Keratinocyte (primary cell): ENCODE results near the gene OR10G6. TPM values are rescaled to one million over a fixed set of nuclear protein-coding genes. Genes with fewer than 3 reads are reported as not detected.

ENCODE experiments used
- DNase-seq: peaks from one replicate; pipeline ENCODE4 v3.0.0-alpha.2; 2011; ENCODE audit warnings: low read depth, missing footprints, low spot score
- FAIRE-seq: peaks from 2 replicates; lab custom pipeline; 2011; peaks lifted over from hg19 to GRCh38; lab: Jason Lieb, UNC
- H2AFZ ChIP-seq: 2 replicates; pipeline ENCODE4 v1.6.0; 2012; ENCODE audit warnings: low read length, control low read depth, inconsistent platforms; ENCODE audit not compliant: control insufficient read depth
- H3K27ac ChIP-seq: 2 replicates; pipeline ENCODE4 v1.5.1; 2011; ENCODE audit warnings: low read length; ENCODE audit not compliant: control insufficient read depth, insufficient read depth
- H3K27me3 ChIP-seq: 3 replicates; pipeline ENCODE4 v1.6.0; 2011; ENCODE audit warnings: low read length; ENCODE audit not compliant: control insufficient read depth, insufficient read depth; ENCODE audit errors: extremely low read depth
- H3K36me3 ChIP-seq, 2 experiments: 2 replicates in 1 of 2; 3 replicates in 1 of 2; pipeline ENCODE4 v1.5.1; 2011; ENCODE audit warnings: low read length in 2 of 2, mild to moderate bottlenecking in 1 of 2; ENCODE audit not compliant: control insufficient read depth in 2 of 2, insufficient read depth in 2 of 2; ENCODE audit errors: extremely low read depth in 1 of 2
- H3K4me1 ChIP-seq: 3 replicates; pipeline ENCODE4 v1.5.1; 2011; ENCODE audit warnings: low read length; ENCODE audit not compliant: control insufficient read depth, insufficient read depth; ENCODE audit errors: extremely low read depth
- H3K4me2 ChIP-seq: 3 replicates; pipeline ENCODE4 v1.6.0; 2011; ENCODE audit warnings: low read depth, low read length; ENCODE audit not compliant: control insufficient read depth, insufficient read depth; ENCODE audit errors: extremely low read depth
- H3K4me3 ChIP-seq, 3 experiments: fragments of 200-600 bp in 1 of 3; sonication (generic) in 1 of 3; 2 replicates in 2 of 3; 3 replicates in 1 of 3; pipeline ENCODE4 v1.5.1; 2011 to 2016; ENCODE audit warnings: low read length in 3 of 3, mild to moderate bottlenecking in 3 of 3, control low read depth in 2 of 3, inconsistent platforms in 1 of 3, low read depth in 1 of 3, mixed read lengths in 1 of 3, mixed run types in 1 of 3, moderate library complexity in 1 of 3; ENCODE audit not compliant: control insufficient read depth in 2 of 3, insufficient read depth in 2 of 3; ENCODE audit errors: extremely low read depth in 1 of 3
- H3K79me2 ChIP-seq: 2 replicates; pipeline ENCODE4 v1.6.0; 2012; ENCODE audit warnings: low read length; ENCODE audit not compliant: control insufficient read depth, insufficient read depth
- H3K9ac ChIP-seq: 3 replicates; pipeline ENCODE4 v1.6.0; 2011; ENCODE audit warnings: low read length; ENCODE audit not compliant: control insufficient read depth, insufficient read depth; ENCODE audit errors: extremely low read depth
- H3K9me1 ChIP-seq: 3 replicates; pipeline ENCODE4 v1.6.0; 2011; ENCODE audit warnings: low read length; ENCODE audit not compliant: control insufficient read depth, insufficient read depth; ENCODE audit errors: extremely low read depth
- H3K9me3 ChIP-seq: 2 replicates; pipeline ENCODE4 v1.5.1; 2012; ENCODE audit warnings: low read depth, low read length; ENCODE audit not compliant: control insufficient read depth
- H4K20me1 ChIP-seq: 3 replicates; pipeline ENCODE4 v1.6.0; 2011; ENCODE audit warnings: low read length; ENCODE audit not compliant: control insufficient read depth, insufficient read depth; ENCODE audit errors: extremely low read depth
- CTCF ChIP-seq, 3 experiments: IDR thresholded peaks in 1 of 3; conservative IDR thresholded peaks in 1 of 3; optimal IDR thresholded peaks in 1 of 3; 2 replicates in 2 of 3; 3 replicates in 1 of 3; pipeline versions ENCODE3 to v1.5.1; 2011; ENCODE audit warnings: low read length in 3 of 3, mild to moderate bottlenecking in 3 of 3, moderate library complexity in 2 of 3, control low read depth in 1 of 3, inconsistent platforms in 1 of 3; ENCODE audit not compliant: insufficient read depth in 2 of 3; ENCODE audit errors: extremely low read depth in 1 of 3
- EZH2 ChIP-seq: IDR thresholded peaks from one replicate; pipeline ENCODE4 v1.6.1; 2012; ENCODE audit warnings: inconsistent platforms, mild to moderate bottlenecking, low read length, moderate library complexity
- dilution Hi-C: fragments of 300-500 bp; cut with MboI; formaldehyde crosslinking; loops from one replicate; pipeline ENCODE4 v1.7.0; 2020; ENCODE audit warnings: low sequenced_read_pairs; ENCODE audit not compliant: extremely low pct_ligation_motif_present
- polyA plus RNA-seq, 5 experiments: library from polyadenylated mRNA; depleted of rRNA in 3 of 5; stranded (reverse) in 3 of 5; stranded (forward) in 1 of 5; unstranded in 1 of 5; fragments of >200 nt; gene quantifications; 1 replicate in 1 of 5; 2 replicates in 3 of 5; 3 replicates in 1 of 5; pipeline versions ENCODE4 v1.2.1 to v1.2.3, GENCODE V29; 2011 to 2012; ENCODE audit warnings: missing spikeins in 2 of 5, low read depth in 1 of 5, low replicate concordance in 1 of 5

Gene OR10G6
- polyA plus RNA-seq, 1 donor (not counting 4 experiments of a cell fraction or from before 2014, with no cell fraction given): not detected

GRCh38 chr11:123973816-123974215 lies 21.1 kb downstream of the OR10G6 start:
- dilution Hi-C loops: no loop called here
- Histone ChIP-seq H3K27ac (peak overlapping the region; percentile 81), H3K9me3 (no peaks in the 10 kb centered on the region), H3K9ac (no peak overlapping the region), H4K20me1 (no peaks in the 10 kb centered on the region), H3K36me3 (no peaks in the 10 kb centered on the region), H3K4me2 (peak overlapping the region; percentile 30), H3K79me2 (no peaks in the 10 kb centered on the region), H3K27me3 (no peaks in the 10 kb centered on the region), H3K9me1 (no peaks in the 10 kb centered on the region), H2AFZ (no peak overlapping the region), H3K4me1 (peaks cover 31% of the 10 kb centered on the region), H3K4me3 (no peak overlapping the region)
- TF ChIP-seq EZH2 (no peak), CTCF (optimal IDR thresholded peaks at IDR 0.05 in 1 of 3, IDR thresholded peaks at IDR 0.05 in 1 of 3, conservative IDR thresholded peaks at IDR 0.05 in 1 of 3; ENCODE audit: extremely low read depth in 1 of 3, insufficient read depth in 2 of 3, low read length in 3 of 3) (no peak)
- DNase-seq: peak; percentile 78
- FAIRE-seq: peak; percentile 79

GRCh38 chr11:123956752-123957151 lies 38.2 kb downstream of the OR10G6 start:
- no peaks in the 10 kb centered on the region for H3K36me3 ChIP-seq
- no peaks in the 10 kb centered on the region for H3K79me2 ChIP-seq
- DNase-seq (no peak), FAIRE-seq (no peak)
- no peaks in the 10 kb centered on the region for H3K9me1 ChIP-seq
- H3K27ac ChIP-seq: no peak overlapping the region
- H3K27me3 ChIP-seq: no peaks in the 10 kb centered on the region
- TF ChIP-seq EZH2 (no peak), CTCF (optimal IDR thresholded peaks at IDR 0.05 in 1 of 3, IDR thresholded peaks at IDR 0.05 in 1 of 3, conservative IDR thresholded peaks at IDR 0.05 in 1 of 3; ENCODE audit: extremely low read depth in 1 of 3, insufficient read depth in 2 of 3, low read length in 3 of 3) (no peak)
- no peak overlapping the region for H3K4me2 ChIP-seq
- no peaks in the 10 kb centered on the region for H4K20me1 ChIP-seq
- no peaks in the 10 kb centered on the region for H3K4me1 ChIP-seq
- dilution Hi-C loops: no loop called here
- H3K4me3 ChIP-seq: no peak overlapping the region
- H3K9ac ChIP-seq: no peak overlapping the region
- no peaks in the 10 kb centered on the region for H3K9me3 ChIP-seq
- H2AFZ ChIP-seq: no peak overlapping the region
